HG02798 (cell line): ENCODE results near the gene CYTH1.

Source experiments
- ATAC-seq: cut with Tn5 transposase; IDR thresholded peaks from one replicate; pipeline ENCODE4 v1.9.1; 2021; ENCODE audit warnings: mild to moderate bottlenecking; ENCODE audit not compliant: unreplicated experiment, poor library complexity

Gene CYTH1

DNA sequence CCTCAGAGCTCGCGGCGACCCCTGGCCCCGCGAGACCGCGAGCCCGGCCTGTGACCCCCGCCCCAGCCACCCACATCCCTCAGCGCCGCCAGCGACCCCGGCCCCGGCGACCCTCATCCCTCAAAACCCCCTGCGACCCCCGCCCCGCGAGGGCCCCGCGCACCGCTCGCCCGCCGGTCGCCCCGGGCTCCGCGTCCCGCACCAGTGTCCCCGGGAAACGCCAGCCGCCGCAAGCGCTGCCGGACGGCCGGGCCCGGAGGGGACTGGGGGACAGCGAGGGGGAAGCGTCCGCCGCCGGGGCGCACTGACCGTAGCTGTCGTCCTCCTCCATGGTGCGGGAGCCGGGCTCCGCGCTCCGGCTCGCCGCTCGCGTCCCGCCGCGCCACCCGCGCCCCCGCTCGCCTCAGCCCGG is at the start of gene CYTH1:
Gene CYTH1 (minus strand): TSS at position 381 of the 412 bp plus-strand sequence. CDS start 50 bp downstream, at position 331.
- no peak for ATAC-seq

DNA sequence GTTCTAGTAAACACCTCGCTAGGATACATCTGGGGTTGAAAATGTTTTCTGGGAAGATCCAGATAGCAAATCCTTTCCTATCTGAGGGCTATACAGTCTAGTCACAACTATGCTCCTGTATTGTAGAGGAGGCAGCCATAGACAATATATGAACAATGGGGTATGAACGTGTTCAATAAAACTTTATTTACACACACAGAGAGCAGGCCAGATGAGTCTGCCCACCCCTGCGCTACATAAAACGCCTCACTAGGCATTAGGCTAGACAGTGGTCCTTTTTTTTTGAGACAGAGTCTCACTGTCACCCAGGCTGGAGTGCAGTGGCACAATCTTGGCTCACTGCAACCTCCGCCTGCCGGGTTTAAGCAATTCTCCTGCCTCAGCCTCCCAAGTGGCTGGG is 47.4 kb upstream of the CYTH1 start:
- no peak for ATAC-seq

- no peak for ATAC-seq
Observed at GRCh38 chr17:78828470-78829185, 46.6 kb upstream of the CYTH1 start.

DNA sequence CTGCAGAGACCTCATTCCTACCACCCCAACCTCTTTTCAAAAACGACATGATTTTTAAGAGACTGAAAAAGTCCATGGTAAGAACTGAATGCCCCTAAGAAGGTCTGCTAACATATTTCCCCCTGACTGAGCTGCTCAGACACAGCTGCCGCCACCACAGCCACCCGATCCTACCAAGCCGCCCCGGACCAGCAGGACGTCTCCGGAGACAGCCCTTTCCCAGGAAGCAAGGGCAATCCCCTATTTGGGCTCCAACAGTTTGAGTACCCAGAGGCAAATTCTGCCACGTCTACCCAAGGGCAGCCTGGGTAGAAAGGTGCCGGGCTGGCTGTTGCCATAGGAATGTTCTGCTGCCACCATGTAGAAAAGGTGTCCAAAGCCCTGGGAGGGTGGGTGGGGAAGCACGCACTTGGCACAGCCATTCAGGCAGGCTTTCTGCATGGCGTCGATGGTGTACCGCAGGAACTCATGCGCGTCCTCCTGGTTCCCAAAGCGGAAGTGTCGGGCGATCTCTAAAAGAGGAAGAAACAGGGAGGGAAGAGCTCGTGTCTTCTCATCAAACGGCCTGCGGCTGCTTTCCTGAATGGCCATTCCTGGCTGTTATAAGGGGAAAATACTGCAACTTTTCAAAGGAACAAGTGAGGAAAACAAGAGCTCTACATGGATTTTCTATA is 44.9 kb upstream of the CYTH1 start:
- ATAC-seq, result no peak

DNA sequence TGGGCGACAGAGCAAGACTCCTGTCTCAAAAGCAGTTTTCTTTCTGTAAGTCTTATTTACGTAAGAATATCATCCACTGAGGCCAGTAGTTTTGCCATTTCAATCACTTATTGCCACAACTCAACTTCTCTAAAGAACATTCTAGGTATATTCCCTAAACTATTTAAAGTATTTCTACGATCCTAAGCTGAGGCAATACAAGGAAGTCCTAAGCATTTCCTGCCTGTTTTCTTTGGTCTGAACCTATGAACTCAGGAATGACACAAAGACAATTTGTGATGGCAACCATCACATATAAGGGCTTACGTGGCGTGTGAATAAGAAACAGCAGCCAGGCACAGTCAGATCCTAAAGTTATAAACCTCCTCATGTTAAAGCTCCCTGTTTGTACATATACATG is 44.3 kb upstream of the CYTH1 start:
- no peak for ATAC-seq

- ATAC-seq, result no peak
Observed at GRCh38 chr17:78825696-78826095, 43.6 kb upstream of the CYTH1 start.

DNA sequence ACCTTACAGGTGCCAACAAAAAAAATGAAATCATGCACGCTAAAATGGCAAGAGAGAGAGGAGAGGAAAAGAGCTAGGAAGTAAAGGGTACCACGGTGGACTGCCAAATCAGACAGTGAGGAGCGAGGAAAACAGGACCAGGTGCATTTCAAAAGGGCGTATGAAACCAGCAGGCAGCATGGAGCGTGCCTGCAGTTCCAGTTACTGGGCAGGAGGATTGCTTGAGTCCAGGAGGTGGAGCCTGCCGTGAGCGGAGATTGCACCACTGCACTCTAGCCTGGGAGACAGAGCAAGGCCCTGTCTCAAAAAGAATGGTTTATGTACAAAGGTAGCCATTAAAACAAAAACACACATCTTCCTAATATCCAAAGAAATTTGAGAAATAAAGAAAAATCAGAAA is 42.2 kb upstream of the CYTH1 start:
- ATAC-seq, result no peak

DNA sequence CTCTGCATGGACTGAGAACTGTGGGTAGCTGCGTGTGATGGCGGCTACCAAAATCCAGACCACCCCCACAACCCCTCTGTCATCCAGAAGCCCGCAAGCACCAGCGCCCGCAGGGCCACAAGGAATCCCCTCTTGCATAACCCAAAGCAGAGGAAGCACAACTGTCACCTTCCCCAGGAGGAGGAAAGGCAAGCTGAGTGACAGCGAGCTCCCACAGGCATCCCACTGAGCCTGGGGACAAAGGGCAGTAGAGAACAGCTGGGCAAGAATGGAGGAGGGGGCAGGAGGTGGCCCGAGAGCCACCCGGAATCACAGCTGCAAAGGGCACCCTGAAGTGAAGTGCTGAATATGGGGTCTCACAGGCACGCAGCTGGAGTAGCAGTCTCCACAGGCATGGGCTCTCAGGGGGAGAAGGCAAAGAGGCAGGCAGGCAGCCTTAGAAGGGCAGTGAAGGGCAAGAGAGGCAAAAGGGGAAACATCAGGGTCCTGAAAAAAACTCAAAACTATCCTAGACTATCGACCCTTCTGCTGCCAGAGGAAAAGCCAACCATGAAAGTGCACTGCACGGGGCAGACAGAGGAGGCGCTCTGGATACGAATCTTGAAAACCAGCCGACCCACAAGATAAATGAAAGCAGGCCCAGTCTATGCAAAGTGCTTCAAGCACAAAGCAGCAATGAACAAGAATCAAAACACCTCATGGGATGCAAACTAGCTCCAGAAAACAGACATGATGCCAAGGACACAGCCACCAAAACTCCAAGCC is 41.4 kb upstream of the CYTH1 start:
- no peak for ATAC-seq

DNA sequence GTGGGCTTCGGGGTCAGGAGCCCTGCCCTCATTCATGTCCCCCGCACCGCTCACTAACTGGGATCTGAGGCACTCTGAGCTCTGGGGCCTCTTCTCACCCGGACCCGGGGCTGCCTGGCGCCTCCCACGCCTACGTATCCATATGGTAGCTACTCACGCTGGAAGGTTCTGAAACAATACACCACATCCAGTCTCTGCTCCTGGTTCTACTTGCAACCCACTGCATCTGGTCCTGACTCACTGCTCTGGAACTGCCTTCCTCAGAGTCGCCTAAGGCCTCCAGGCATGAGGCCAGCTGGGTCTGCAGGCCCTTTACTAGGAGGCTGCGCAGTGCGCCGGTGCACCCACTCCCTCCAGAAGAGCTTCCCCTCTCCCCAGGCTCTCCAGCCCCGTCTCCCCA is 40.5 kb upstream of the CYTH1 start:
- ATAC-seq, result no peak

DNA sequence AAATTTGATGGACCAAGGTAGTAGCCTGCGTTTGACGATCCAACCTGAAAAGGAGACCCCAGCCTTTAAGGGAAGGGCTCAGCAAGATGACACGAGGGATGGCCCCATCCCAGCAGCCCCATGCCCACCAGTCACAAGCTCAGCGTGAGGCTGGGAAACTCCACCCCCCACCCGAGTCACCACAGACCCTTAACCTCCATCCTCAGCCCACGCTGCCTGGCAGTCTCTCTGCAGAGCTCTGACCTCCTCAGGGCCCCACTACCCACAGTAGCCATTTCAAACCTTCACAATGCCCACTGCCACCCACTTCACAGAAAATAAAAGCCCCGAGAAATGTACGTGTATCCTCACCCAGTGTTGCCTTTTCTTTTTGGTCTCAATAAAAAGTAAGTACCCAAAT is 39.9 kb upstream of the CYTH1 start:
- ATAC-seq, result no peak

- no peak for ATAC-seq
Observed at GRCh38 chr17:78820841-78821240, 38.8 kb upstream of the CYTH1 start.

GRCh38 chr17:78819806-78820792 is 38.0 kb upstream of the CYTH1 start:
- ATAC-seq, result no peak

- ATAC-seq, result no peak
Observed at GRCh38 chr17:78819402-78819801, 37.3 kb upstream of the CYTH1 start.

- ATAC-seq, result no peak
Observed at GRCh38 chr17:78818932-78819331, 36.9 kb upstream of the CYTH1 start.

- no peak for ATAC-seq
Observed at GRCh38 chr17:78818152-78818846, 36.2 kb upstream of the CYTH1 start.

DNA sequence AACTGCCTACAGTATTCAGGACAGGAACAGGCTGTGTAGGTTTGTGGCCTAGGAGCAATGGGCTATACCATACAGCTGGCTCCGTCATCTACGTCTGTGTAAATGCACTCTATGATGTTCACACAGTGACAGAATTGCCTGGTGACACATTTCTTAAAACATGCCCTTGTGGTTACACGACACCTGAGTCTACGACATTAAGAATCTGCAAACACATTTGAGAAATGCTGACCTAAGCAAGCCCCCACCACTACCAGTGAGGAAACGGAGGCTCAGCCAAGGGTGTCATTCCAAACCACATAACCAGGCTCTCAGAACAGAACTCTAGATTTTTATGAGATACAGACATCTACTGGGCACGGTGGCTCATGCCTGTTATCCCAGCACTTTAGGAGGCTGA is 35.0 kb upstream of the CYTH1 start:
- ATAC-seq, result no peak

DNA sequence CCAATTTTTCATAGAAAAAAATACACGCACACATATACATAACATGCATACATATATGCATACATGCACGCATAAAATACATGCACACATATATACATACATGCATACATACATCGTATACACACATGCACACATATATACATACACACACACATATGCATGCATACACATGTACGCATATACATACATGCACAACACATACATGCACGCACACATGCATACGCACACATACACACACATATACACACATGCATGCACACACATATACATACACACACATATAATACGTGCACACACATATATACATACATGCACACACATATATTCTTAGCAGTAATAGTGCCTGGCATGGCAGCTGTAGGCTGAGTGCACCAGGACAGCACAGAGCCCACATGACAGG is 33.6 kb upstream of the CYTH1 start:
- ATAC-seq, result no peak

DNA sequence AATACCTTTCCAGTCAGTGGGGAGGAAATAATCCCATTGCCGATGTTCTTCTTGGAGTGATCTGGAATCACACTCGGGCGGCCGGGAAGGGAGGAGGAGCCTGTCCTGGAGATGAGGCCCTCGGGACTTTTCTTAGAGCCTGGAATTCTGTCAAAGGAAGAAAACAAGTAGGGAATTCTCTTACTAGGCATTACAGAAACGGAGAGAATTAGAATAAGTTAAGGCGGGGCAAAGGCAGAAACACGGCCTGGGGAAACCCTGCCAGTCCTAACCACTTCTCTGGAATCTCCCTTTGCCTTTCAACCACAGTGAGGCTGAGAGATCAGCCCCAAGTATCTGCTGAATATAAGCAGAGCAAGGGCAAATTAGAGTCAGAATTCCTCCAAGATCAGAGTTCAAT is 30.8 kb upstream of the CYTH1 start:
- ATAC-seq, result no peak

DNA sequence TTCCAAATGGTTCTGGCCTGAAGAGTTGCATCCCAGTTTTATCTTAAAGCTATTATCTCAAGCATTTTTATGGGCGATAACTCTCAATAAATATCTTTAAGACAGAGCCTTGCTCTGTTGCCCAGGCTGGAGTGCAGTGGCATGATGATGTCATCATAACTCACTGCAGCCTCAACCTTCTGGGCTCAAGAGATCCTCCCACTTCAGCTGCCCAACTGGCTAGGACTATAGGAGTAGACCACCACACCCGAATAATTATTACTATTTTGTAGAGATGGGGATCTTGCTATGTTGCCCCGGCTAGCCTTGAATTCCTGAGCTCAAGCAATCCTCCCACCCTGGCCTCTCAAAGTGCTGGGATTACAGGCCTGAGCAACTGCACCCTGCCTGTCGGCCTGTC is 26.1 kb upstream of the CYTH1 start:
- ATAC-seq, result no peak

DNA sequence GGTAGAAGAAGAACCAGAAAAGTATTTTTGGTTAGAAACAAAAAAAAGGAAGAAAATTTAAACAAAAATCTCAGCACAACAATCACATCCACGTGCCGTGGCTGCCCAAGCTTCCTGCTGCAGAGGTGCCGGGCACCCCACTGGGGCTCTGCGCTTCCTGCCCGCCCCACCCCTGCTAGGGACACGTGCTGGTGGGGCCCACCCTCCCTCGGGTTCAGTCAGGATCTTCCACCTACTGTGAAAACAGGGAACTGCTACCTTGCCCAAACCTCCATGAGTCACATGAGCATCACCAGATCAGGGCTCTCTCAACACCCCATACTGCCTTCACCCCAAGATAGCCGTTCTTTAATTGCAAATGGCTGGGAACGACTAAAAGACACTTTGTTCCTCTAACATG is 24.4 kb upstream of the CYTH1 start:
- ATAC-seq, result no peak
